MM.1S (cell line): ENCODE measurements around the gene RASSF7.

Source experiments
- DNase-seq: peaks from one replicate; pipeline ENCODE4 v3.0.0-alpha.2; 2015
- H2AFZ ChIP-seq: fragments of 300-600 bp; sonication (generic); 2 replicates; pipeline ENCODE4 v1.6.0; 2016; ENCODE audit warnings: antibody characterized with exemption, low read length
- H3F3A ChIP-seq: fragments of 300-600 bp; sonication (generic); 2 replicates; pipeline ENCODE4 v1.6.1; 2016; ENCODE audit warnings: mild to moderate bottlenecking, antibody characterized with exemption, low read length, moderate library complexity, mixed read lengths; ENCODE audit not compliant: insufficient read depth
- H3K27ac ChIP-seq: fragments of 300-600 bp; sonication (generic); 2 replicates; pipeline ENCODE4 v1.5.1; 2016; ENCODE audit warnings: mild to moderate bottlenecking, low read length
- H3K27me3 ChIP-seq: fragments of 300-600 bp; sonication (generic); replicated peaks from 2 replicates; pipeline ENCODE4 v1.6.0; 2016; ENCODE audit warnings: low read length; ENCODE audit not compliant: insufficient read depth
- H3K36me3 ChIP-seq: fragments of 300-600 bp; sonication (generic); replicated peaks from 2 replicates; pipeline ENCODE4 v1.6.1; 2016; ENCODE audit warnings: mild to moderate bottlenecking, low read length, mixed read lengths; ENCODE audit not compliant: insufficient read depth
- H3K4me1 ChIP-seq: fragments of 300-600 bp; sonication (generic); 2 replicates; pipeline ENCODE4 v1.6.1; 2016; ENCODE audit warnings: low read length, mixed read lengths
- H3K4me2 ChIP-seq: fragments of 300-600 bp; sonication (generic); 2 replicates; pipeline ENCODE4 v1.6.0; 2016; ENCODE audit warnings: low read depth, low read length
- H3K4me3 ChIP-seq: fragments of 300-600 bp; sonication (generic); 2 replicates; pipeline ENCODE4 v1.5.1; 2016; ENCODE audit warnings: low read length, mixed read lengths
- H3K79me2 ChIP-seq: fragments of 300-600 bp; sonication (generic); 2 replicates; pipeline ENCODE4 v1.6.1; 2016; ENCODE audit warnings: mixed run types, low read length, mixed read lengths
- H3K9ac ChIP-seq: fragments of 300-600 bp; sonication (generic); 2 replicates; pipeline ENCODE4 v1.6.1; 2016; ENCODE audit warnings: low read length, mixed read lengths
- H3K9me2 ChIP-seq: fragments of 300-600 bp; sonication (generic); replicated peaks from 2 replicates; pipeline ENCODE4 v1.6.1; 2016; ENCODE audit warnings: mild to moderate bottlenecking, low read length, mixed read lengths; ENCODE audit not compliant: insufficient read depth
- H3K9me3 ChIP-seq: fragments of 300-600 bp; sonication (generic); replicated peaks from 2 replicates; pipeline ENCODE4 v1.6.1; 2016; ENCODE audit warnings: mild to moderate bottlenecking, low read length, mixed read lengths; ENCODE audit not compliant: insufficient read depth
- H4K20me1 ChIP-seq: fragments of 300-600 bp; sonication (generic); 2 replicates; pipeline ENCODE4 v1.6.1; 2016; ENCODE audit warnings: mild to moderate bottlenecking, low read length, moderate library complexity, mixed read lengths; ENCODE audit not compliant: insufficient read depth
- CTCF ChIP-seq: fragments of 300-600 bp; sonication (generic); IDR thresholded peaks from 2 replicates; pipeline ENCODE4 v1.5.1; 2016; ENCODE audit warnings: antibody characterized with exemption, low read length, mixed read lengths
- EZH2 ChIP-seq: fragments of 300-600 bp; sonication (generic); optimal IDR thresholded peaks from 2 replicates; pipeline ENCODE3; 2017; ENCODE audit warnings: low read depth, mild to moderate bottlenecking, antibody characterized with exemption, low read length, mixed read lengths
- EZH2phosphoT487 ChIP-seq: fragments of 300-600 bp; sonication (generic); IDR thresholded peaks from 2 replicates; pipeline ENCODE4 v1.6.1; 2018; ENCODE audit warnings: antibody characterized with exemption, low read length

RASSF7 gene

GRCh38 chr11:607020-607780, 46.4 kb downstream of the RASSF7 start:
- no peak for TF ChIP-seq EZH2phosphoT487
- no peak for TF ChIP-seq CTCF
- TF ChIP-seq EZH2: no peak

GRCh38 chr11:607971-608659, 47.3 kb downstream of the RASSF7 start:
- Histone ChIP-seq H3K9ac (no peak overlapping the region), H3K9me2 (no peaks in the 10 kb centered on the region), H3K4me1 (no peaks in the 10 kb centered on the region), H3K27ac (no peak overlapping the region), H3K4me3 (no peak overlapping the region), H3K79me2 (peaks cover 27% of the 10 kb centered on the region; the same call in 1 of the 2 replicates), H3F3A (no peaks in the 10 kb centered on the region), H3K36me3 (peaks cover 12% of the 10 kb centered on the region), H2AFZ (no peak overlapping the region), H3K9me3 (no peaks in the 10 kb centered on the region), H3K27me3 (no peaks in the 10 kb centered on the region), H3K4me2 (no peak overlapping the region), H4K20me1 (no peaks in the 10 kb centered on the region)
- DNase-seq: no peak
- TF ChIP-seq EZH2phosphoT487: no peak
- TF ChIP-seq EZH2: no peak
- no peak for TF ChIP-seq CTCF

More at GRCh38 chr11:607020-607780, 46.4 kb downstream of the RASSF7 start:
- Histone ChIP-seq H4K20me1 (no peaks in the 10 kb centered on the region), H2AFZ (no peak overlapping the region), H3K79me2 (peaks cover 23% of the 10 kb centered on the region; the same call in 1 of the 2 replicates), H3K4me2 (no peak overlapping the region), H3K9me2 (no peaks in the 10 kb centered on the region), H3K4me1 (no peaks in the 10 kb centered on the region), H3K4me3 (no peak overlapping the region), H3K27me3 (no peaks in the 10 kb centered on the region), H3F3A (no peaks in the 10 kb centered on the region), H3K9ac (no peak overlapping the region), H3K36me3 (peaks cover 12% of the 10 kb centered on the region; the same call in 1 of the 2 replicates), H3K27ac (no peak overlapping the region), H3K9me3 (no peaks in the 10 kb centered on the region)
- no peak for DNase-seq

GRCh38 chr11:608791-609251, 48.1 kb downstream of the RASSF7 start:
- Histone ChIP-seq H4K20me1 (no peaks in the 10 kb centered on the region), H3K4me1 (no peaks in the 10 kb centered on the region), H3K36me3 (peaks cover 12% of the 10 kb centered on the region), H3K4me2 (no peak overlapping the region), H3K9me3 (no peaks in the 10 kb centered on the region), H3K9ac (no peak overlapping the region), H3K9me2 (no peaks in the 10 kb centered on the region), H3K79me2 (peaks cover 25% of the 10 kb centered on the region; the same call in 1 of the 2 replicates), H3F3A (no peaks in the 10 kb centered on the region), H3K27ac (no peak overlapping the region), H3K4me3 (no peak overlapping the region), H3K27me3 (no peaks in the 10 kb centered on the region), H2AFZ (no peak overlapping the region)
- TF ChIP-seq EZH2 (no peak), CTCF (no peak), EZH2phosphoT487 (no peak)
- DNase-seq: no peak
